Neural progenitor cell (in vitro differentiated cells): ENCODE measurements around the gene TSHZ1. TPM values are rescaled to one million over a fixed set of nuclear protein-coding genes. Genes with fewer than 3 reads are reported as not detected.
A peak's percentile ranks its signal among the peaks of the same experiment; 100 is the strongest.

ENCODE experiments used
- DNase-seq: peaks from one replicate; pipeline ENCODE4 v3.0.0-alpha.2; 2016; ENCODE audit warnings: low spot score
- H2AFZ ChIP-seq: fragments of 200-600 bp; sonication (generic); replicated peaks from 2 replicates; pipeline ENCODE4 v1.6.1; 2016; ENCODE audit warnings: antibody characterized with exemption
- H3F3A ChIP-seq: fragments of 200-600 bp; sonication (generic); 2 replicates; pipeline ENCODE4 v1.6.1; 2016; ENCODE audit warnings: antibody characterized with exemption, low read depth
- H3K27ac ChIP-seq: fragments of 200-600 bp; sonication (generic); 2 replicates; pipeline ENCODE4 v1.5.1; 2016; ENCODE audit warnings: mild to moderate bottlenecking
- H3K27me3 ChIP-seq: fragments of 200-600 bp; sonication (generic); 2 replicates; pipeline ENCODE4 v1.6.1; 2016; ENCODE audit warnings: mild to moderate bottlenecking, moderate library complexity
- H3K36me3 ChIP-seq: fragments of 200-600 bp; sonication (generic); 2 replicates; pipeline ENCODE4 v1.5.1; 2016
- H3K4me1 ChIP-seq: fragments of 200-600 bp; sonication (generic); 2 replicates; pipeline ENCODE4 v1.6.1; 2016; ENCODE audit warnings: mixed run types
- H3K4me2 ChIP-seq: fragments of 200-600 bp; sonication (generic); 2 replicates; pipeline ENCODE4 v1.6.1; 2016
- H3K4me3 ChIP-seq: fragments of 200-600 bp; sonication (generic); 2 replicates; pipeline ENCODE4 v1.5.1; 2016
- H3K79me2 ChIP-seq: fragments of 200-600 bp; sonication (generic); 2 replicates; pipeline ENCODE4 v1.6.1; 2016; ENCODE audit warnings: low read depth
- H3K9ac ChIP-seq: fragments of 200-600 bp; sonication (generic); 2 replicates; pipeline ENCODE4 v1.6.1; 2016
- H3K9me3 ChIP-seq: fragments of 200-600 bp; sonication (generic); 2 replicates; pipeline ENCODE4 v1.5.1; 2016; ENCODE audit warnings: low read depth
- H4K20me1 ChIP-seq: fragments of 200-600 bp; sonication (generic); 2 replicates; pipeline ENCODE4 v1.6.1; 2016; ENCODE audit warnings: low read depth
- H3K27ac Mint-ChIP-seq: 3 replicates; pipeline ENCODE4 v1.8.0; 2021; ENCODE audit warnings: mixed read lengths
- H3K27me3 Mint-ChIP-seq: 2 replicates; pipeline ENCODE4 v1.8.0; 2022; ENCODE audit warnings: low read depth, mild to moderate bottlenecking, inconsistent platforms, moderate library complexity, mixed read lengths; ENCODE audit not compliant: insufficient read depth
- H3K36me3 Mint-ChIP-seq: 3 replicates; pipeline ENCODE4 v1.8.0; 2021; ENCODE audit warnings: mixed read lengths
- H3K4me1 Mint-ChIP-seq: 3 replicates; pipeline ENCODE4 v1.8.0; 2021; ENCODE audit warnings: mixed read lengths
- H3K4me3 Mint-ChIP-seq: 3 replicates; pipeline ENCODE4 v1.8.0; 2021; ENCODE audit warnings: mild to moderate bottlenecking, moderate library complexity, mixed read lengths
- H3K9me3 Mint-ChIP-seq: 3 replicates; pipeline ENCODE4 v1.8.0; 2020; ENCODE audit warnings: mixed read lengths
- CTCF ChIP-seq: fragments of 200-600 bp; sonication (generic); IDR thresholded peaks from 2 replicates; pipeline ENCODE4 v1.5.1; 2017; ENCODE audit warnings: antibody characterized with exemption, mild to moderate bottlenecking
- EZH2 ChIP-seq: fragments of 200-600 bp; sonication (generic); IDR thresholded peaks from 2 replicates; pipeline ENCODE4 v1.6.1; 2017; ENCODE audit warnings: antibody characterized with exemption, mild to moderate bottlenecking, moderate library complexity
- EZH2phosphoT487 ChIP-seq: fragments of 200-600 bp; sonication (generic); IDR thresholded peaks from 2 replicates; pipeline ENCODE4 v1.6.1; 2017; ENCODE audit warnings: antibody characterized with exemption
- total RNA-seq: library from RNA; depleted of rRNA; stranded (reverse); fragments of >200 nt; gene quantifications from 2 replicates; pipeline ENCODE4 v1.2.3, GENCODE V29; 2015; ENCODE audit warnings: low replicate concordance

The TSHZ1 gene
- total RNA-seq = 0.06 and 0.15 TPM in 2 replicates

DNA sequence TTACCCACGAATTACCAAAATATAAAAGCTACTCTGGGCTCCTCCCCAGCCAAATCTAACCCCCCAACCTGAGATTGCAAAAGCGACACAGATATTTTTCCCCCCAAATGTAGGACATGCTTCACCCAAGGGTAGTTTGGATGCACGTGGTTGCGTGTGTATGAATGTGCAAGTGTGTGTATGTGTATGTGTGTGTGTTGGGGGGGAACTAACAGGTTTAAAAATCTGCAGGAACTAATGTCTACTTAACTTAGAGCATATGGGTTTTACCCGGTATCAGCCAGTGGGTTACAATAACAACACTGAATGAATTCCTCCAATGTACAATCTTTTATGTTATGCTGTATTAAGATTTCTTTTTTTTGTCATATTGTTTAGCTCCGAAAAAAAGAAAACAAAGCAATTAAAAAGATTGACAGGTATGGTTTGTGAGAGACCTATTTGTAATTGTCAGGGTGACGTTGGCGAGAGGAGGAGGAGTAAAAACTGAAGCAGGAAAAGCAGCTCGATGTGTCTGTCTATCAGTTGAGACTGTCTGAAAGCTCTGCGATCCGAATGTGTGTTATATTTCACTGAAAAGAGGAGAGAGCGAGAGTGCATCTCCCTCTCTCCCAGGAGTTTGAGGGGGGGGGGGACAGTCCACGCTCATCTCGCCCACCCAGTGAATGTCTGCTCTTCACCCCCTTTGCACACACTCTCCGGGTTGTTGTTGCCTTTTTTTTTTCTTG lies at the start of gene TSHZ1:
TSHZ1 (plus strand) TSS at position 524 of the 728 bp plus-strand sequence. CDS start 1,080 bp downstream, outside the sequence.
- H2AFZ ChIP-seq = peak within 1 kb of the TSS; percentile 90
- H3K4me1 Mint-ChIP-seq = peaks cover 46% of the 10 kb centered on the region
- no peaks in the 10 kb centered on the region for H3K79me2 ChIP-seq
- TF ChIP-seq EZH2 = peak; percentile 14
- no peak for TF ChIP-seq CTCF
- no peaks in the 10 kb centered on the region for H3K36me3 Mint-ChIP-seq
- H3K27me3 Mint-ChIP-seq = peaks cover 35% of the 10 kb centered on the region
- H3K4me2 ChIP-seq = peak within 1 kb of the TSS; percentile 100
- no peaks in the 10 kb centered on the region for H3K9me3 ChIP-seq
- H3K4me1 ChIP-seq = peaks cover 26% of the 10 kb centered on the region
- peak within 1 kb of the TSS; percentile 94 for H3K27ac Mint-ChIP-seq
- peak within 1 kb of the TSS; percentile 87 for H3K4me3 ChIP-seq
- H3K36me3 ChIP-seq = no peaks in the 10 kb centered on the region
- peak; percentile 70 for DNase-seq
- H3F3A ChIP-seq = peaks cover 27% of the 10 kb centered on the region
- no peaks in the 10 kb centered on the region for H3K9me3 Mint-ChIP-seq
- peaks cover 36% of the 10 kb centered on the region for H4K20me1 ChIP-seq
- H3K4me3 Mint-ChIP-seq = peak within 1 kb of the TSS; percentile 95
- no peak within 1 kb of the TSS for H3K27ac ChIP-seq
- no peak within 1 kb of the TSS for H3K9ac ChIP-seq
- peaks cover 90% of the 10 kb centered on the region for H3K27me3 ChIP-seq

DNA sequence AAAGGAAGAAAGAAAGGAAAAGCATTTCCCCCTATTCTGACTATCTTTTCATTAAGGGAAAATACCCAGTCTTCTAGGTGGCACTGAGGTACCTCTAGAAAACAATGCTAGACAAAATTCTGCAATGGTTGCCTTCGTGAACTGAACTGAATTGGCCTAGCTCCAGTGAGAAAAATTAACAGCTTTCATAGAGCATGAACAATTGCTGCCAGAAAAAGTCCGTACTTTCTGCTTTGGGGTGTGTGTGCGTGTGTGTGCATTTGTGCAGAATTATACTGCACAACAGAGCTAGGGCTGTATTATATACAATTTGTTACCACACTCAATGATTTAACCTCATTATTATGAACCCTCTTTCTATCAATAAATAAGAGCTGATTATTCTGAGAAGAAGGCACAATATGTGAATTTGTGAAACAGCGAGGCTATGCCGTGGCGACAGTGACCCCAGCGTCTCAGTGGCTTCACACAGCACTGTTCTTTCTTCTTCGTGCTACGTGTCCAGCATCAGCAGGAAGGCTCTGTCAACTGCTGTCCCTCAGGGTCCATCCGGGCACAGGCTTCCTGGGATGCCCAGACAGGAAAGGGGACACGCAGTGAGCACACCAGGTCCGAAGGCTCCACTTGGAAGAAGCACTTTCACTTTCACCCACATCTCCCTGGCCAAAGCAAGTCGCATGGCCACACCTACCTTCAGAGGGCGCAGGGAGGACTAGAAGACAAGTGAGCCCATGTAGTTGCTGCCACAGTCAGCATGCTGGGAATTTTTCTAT lies 49.2 kb upstream of the TSHZ1 start:
- Mint-ChIP-seq H3K9me3 (no peaks in the 10 kb centered on the region), H3K4me3 (no peak overlapping the region), H3K4me1 (peaks cover 13% of the 10 kb centered on the region), H3K27ac (no peak overlapping the region), H3K27me3 (peaks cover 3% of the 10 kb centered on the region), H3K36me3 (no peaks in the 10 kb centered on the region)
- no peaks in the 10 kb centered on the region for H3K36me3 ChIP-seq
- peaks cover 11% of the 10 kb centered on the region for H3F3A ChIP-seq
- H3K4me3 ChIP-seq = no peak overlapping the region
- no peak overlapping the region for H2AFZ ChIP-seq
- no peaks in the 10 kb centered on the region for H3K79me2 ChIP-seq
- no peak overlapping the region for H3K4me2 ChIP-seq
- TF ChIP-seq EZH2phosphoT487 = no peak
- TF ChIP-seq EZH2 = no peak
- no peak for TF ChIP-seq CTCF
- H3K27me3 ChIP-seq = no peaks in the 10 kb centered on the region
- H3K9ac ChIP-seq = no peak overlapping the region
- no peaks in the 10 kb centered on the region for H4K20me1 ChIP-seq
- peaks cover 16% of the 10 kb centered on the region for H3K4me1 ChIP-seq
- no peak for DNase-seq
- H3K9me3 ChIP-seq = no peaks in the 10 kb centered on the region
- no peak overlapping the region for H3K27ac ChIP-seq

- Histone ChIP-seq H3K4me3 (no peak overlapping the region), H3K27ac (no peak overlapping the region), H3K27me3 (no peaks in the 10 kb centered on the region), H3F3A (peaks cover 11% of the 10 kb centered on the region), H3K4me1 (peaks cover 16% of the 10 kb centered on the region), H2AFZ (no peak overlapping the region), H4K20me1 (no peaks in the 10 kb centered on the region), H3K4me2 (no peak overlapping the region), H3K9ac (no peak overlapping the region), H3K9me3 (no peaks in the 10 kb centered on the region), H3K79me2 (no peaks in the 10 kb centered on the region), H3K36me3 (no peaks in the 10 kb centered on the region)
- DNase-seq = no peak
- no peaks in the 10 kb centered on the region for H3K36me3 Mint-ChIP-seq
- H3K27ac Mint-ChIP-seq = no peak overlapping the region
- peaks cover 13% of the 10 kb centered on the region for H3K4me1 Mint-ChIP-seq
- TF ChIP-seq CTCF (no peak), EZH2 (no peak), EZH2phosphoT487 (no peak)
- H3K27me3 Mint-ChIP-seq = peaks cover 3% of the 10 kb centered on the region
- no peak overlapping the region for H3K4me3 Mint-ChIP-seq
- no peaks in the 10 kb centered on the region for H3K9me3 Mint-ChIP-seq
These were observed 48.1 kb upstream of the TSHZ1 start for GRCh38 chr18:75162467-75162866.
